HG03575 (cell line): Measurements from ENCODE around the gene SECTM1.

Source experiments
- ATAC-seq: cut with Tn5 transposase; IDR thresholded peaks from one replicate; pipeline ENCODE4 v1.9.1; 2021; ENCODE audit not compliant: unreplicated experiment, insufficient number of reproducible peaks, low FRiP score; ENCODE audit errors: extremely low read depth

The SECTM1 gene

DNA sequence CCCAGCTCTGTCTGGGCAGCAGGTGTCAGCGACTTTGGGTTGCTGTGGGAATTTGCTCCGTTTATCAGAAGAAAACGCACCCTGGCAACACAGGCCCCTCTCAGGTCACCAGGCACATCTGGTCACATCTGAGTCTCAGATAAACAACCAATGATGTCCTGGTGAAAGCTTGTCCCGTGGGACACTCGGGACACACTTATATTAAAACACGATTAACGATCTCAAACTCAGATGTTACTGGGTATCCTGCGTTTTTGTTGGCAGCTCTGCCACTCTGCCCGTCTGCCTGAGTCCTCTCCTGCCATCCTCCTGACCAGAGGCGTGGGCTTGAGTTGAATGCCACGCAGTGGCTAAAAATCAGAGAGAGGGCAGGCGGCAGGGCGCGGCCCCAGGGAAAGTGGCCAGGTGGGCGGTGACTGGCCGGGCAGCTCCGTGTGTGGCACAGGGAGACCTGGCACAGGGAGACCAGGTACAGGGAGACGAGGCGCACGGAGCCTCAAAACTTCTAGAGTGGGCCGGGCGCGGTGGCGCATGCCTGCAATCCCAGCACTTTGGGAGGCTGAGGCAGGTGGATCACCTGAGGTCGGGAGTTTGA is 2.1 kb downstream of the SECTM1 start:
- ATAC-seq, result no peak

DNA sequence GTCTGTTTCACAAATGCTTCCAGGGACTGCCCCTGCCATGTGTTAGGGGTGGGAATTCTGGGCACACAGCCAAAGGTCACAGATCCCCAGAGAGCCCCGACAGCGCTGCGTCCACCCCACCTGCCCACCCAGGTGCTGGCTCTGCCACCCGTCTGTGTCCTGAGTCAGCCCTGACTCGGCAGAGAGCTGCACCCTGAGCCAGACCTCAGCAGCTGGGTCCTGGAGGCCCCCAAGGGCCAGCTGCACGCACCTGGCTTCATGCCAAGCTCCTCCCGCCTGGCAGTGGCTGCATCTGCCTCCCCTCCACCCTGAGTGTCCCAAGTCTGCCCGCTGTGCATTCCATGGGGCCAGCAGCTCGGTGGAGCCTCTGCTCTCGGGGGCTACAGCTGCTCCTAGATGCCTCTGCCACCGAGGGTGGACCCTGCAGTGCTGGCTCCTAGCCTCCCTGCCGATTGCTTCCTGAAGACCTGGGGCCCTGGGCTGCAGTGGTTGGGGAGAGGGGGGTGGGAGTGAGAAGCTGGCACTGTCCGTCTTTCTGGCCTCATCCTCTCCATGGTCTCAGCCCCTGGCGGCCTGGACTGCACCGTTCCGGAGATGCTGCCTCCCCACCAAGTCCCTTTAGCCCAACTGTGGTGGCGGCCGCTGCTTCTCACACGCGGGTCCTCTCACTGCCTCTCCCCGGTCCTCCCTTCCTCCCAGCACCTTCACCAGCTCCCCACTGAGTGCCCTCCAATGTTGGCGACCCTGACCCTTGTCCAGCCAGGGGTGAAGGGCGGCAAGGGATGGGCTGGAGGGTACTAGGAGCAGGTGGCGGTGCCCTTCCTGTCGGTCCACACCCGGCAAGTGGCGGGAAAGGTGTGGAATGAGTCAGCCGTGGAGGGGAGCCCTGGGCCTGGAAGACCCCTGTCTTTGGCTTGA is 3.0 kb downstream of the SECTM1 start:
- no peak for ATAC-seq

DNA sequence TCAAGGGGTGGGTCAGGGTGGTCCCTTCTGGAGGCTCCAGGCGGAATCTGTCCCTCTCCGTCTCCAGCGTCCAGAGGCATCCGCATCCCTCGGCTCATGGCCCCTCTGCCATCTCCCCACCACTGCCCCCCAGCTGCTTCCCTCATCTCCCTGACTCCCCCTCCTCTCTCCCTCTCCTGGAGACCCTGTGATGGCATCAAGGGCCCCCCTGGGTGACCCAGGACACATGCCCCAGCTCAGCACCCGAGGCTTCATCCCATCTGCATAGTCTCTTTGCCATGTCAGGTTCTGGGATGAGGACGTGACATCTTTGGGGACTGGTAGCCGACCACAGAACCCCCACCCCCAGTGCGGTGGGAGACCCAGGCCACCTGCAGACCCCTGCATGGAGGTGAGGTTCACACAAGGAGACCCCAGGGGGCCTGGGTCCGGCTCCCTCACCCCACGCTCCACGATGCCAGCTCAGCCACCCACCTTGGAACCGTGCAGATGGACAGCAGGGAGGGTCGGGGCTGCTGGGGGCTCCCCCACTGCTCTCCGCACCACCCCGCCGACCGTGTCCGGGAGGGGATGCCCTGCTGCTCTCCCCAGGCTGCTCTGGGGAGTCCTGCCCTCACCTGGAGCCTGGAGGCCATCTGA is 3.8 kb downstream of the SECTM1 start:
- no peak for ATAC-seq

DNA sequence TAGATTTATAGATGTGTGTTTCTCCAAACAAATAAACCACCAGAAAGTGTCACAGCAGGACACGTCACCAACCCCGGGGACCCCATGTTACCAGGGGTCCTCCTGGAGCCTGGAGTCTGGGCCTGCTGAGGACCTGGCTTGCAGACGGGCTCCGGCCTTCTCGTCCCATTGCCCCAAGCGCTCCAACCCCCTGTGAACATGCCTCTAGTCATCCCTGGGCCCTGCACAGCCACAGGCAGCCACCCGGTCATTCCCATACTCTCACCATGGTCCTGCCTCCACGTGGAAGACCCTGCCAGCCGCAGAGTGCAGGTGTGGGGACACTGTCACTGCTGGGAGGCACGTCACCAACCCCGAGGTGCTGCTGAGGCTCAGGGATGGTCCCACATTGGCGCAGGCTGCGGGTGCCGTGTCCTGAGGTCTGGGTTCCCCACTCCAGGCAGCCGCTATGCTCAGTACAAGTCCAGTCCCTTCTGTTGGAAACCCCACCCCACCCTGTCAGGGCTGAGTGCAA is 4.5 kb downstream of the SECTM1 start:
- no peak for ATAC-seq

DNA sequence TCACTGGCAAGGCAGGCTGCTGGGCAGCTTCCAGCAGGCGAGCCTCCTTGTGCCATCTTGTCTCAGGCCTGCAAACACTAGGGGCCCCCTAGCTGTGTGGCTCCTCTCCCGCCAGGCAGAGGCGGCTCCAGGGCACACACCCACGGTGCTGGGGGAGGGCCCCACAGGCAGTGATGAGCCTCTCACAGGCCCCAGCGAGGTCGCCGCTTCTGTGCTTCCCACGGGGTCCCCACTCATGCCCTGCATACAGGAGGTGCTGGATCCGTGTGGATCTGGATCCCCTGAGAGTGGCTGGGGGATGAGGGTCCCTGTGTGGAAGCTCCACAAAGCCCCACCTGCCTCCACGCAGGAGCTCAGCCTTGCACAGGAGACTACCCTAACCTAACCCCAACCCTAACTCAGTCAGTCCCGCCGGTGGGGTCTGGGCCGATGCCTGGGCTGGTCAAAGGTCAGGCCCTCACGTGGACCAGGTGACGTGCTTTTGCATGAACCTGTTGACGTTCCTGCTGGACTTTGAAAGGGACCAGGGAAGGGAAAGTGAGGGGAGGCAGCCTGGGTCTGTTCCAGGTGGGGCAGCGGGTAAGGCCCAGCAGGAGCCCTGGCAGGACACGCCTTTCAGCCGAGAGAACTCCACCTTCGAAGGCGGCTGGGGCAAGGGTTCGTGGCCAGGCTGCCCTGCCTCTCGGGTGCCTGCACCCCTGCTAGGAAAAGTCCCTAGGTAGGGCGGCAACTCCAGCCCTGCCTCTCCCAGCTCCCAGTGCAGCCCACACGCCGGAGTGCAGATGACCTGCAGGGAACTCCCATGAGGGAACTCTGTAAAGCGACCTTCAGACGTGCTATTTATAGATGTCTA is 5.2 kb downstream of the SECTM1 start:
- no peak for ATAC-seq

DNA sequence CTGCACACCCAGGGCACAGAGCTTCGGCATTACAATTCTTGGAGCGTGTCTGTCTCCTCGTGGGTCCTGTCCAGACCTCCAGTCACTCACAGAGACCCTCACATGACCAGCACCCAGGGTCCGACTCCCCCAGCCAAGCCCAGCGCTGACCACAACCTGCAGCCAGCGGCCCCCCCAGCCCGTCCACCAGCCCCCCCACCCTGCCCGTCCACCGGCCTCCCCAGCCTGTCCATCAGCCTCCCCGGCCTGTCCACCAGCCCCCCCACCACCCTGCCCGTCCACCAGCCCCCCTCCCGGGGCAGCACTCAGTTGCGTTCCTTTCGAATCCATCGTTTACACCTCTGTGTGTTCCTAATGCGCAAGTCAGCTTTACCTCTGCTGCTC is 5.8 kb downstream of the SECTM1 start:
- no peak for ATAC-seq

DNA sequence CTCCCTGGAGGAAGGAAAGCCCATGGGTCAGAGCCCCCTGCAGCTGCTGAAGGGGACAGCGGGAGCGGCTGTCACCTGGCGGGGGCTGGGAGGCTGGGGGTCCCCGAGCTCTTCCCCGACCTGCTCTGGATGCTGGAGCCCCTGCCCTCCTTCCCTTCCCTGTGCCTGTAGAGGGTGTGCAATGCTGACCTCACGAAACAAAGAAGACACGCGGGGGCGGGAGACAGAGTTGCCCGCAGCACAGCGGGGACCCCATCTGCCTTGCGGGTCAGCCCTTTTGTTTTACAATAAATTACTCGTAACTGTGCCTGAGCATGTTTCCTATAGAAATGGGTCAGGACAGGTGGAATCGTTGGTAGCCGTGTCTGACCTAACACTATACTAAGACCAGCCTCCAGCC is 6.3 kb downstream of the SECTM1 start:
- no peak for ATAC-seq

DNA sequence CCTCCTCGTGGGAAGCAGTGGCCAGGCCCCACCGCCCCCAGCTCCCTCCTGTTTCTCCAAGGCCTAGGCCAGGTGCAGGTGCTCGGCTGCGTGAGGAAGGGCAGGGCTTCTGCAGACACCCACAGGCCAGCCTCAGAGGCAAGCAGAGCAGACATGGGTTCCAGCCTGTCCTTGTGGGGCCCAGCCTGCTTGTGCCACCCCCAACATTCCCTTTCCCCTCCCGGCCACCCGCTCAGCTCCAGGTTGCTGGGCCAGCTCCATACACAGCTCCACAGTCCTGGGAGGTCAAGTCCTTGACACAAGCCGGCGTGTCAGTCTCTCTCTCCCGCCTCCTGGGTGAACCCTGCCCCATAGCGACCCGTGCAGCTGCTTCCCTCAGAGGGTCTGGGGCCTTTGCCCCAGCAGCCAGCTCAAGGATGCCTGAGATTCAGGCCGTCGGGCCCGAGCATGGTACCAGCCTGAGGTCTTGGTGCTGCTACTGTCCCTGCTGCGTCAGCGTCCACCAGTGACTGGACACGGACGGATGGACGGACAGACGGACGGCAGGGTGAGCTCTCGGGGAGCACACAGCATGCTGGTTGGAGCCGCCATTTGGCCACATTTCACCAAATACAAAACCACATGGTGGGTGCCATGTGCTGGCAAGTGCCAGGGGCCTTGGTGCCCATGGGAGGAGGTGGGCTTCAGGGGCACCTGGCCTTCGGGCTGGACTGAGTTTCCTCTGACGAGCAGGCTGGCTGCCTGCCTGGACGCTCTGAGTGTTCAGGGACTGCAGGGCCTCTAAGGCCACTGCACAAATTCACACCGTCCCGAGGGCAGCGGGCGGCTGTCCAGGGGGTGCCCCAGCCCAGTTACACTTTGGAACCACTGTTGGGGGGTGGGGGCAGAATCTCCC is 8.0 kb downstream of the SECTM1 start:
- no peak for ATAC-seq

DNA sequence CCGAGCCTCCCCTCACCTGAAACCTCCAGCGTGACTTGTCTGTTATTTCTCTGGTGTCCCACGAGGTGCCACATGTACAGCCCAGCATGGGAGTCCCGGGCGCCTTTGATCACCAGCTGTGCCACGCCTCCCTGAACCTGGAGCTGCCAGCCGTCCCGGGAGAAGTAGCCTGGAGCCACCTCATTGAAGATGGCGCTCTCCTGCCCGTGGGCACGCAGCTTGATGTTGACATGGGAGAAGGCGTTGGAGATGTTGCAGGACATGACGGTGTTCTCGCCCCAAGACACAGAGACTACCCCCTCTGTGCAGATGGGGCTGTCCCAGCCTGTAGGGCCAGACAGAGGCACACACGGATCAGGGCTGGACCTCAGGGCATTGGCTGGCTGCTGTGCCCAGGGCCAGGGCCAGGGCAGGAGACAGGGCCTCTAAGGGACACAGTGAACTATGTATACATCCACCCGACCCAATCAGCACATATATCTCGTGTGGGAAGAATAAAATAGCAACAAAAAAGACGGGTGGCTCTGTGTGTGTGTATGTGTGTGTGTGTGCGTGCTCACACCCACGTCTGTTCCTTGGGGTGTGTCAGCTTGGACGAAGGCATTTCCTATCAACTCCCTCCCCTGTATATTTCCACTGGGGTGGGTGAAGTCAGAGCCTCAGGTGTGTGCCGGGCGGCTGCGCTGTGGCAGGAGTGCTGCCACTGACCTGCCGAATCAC is 8.8 kb downstream of the SECTM1 start:
- no peak for ATAC-seq

DNA sequence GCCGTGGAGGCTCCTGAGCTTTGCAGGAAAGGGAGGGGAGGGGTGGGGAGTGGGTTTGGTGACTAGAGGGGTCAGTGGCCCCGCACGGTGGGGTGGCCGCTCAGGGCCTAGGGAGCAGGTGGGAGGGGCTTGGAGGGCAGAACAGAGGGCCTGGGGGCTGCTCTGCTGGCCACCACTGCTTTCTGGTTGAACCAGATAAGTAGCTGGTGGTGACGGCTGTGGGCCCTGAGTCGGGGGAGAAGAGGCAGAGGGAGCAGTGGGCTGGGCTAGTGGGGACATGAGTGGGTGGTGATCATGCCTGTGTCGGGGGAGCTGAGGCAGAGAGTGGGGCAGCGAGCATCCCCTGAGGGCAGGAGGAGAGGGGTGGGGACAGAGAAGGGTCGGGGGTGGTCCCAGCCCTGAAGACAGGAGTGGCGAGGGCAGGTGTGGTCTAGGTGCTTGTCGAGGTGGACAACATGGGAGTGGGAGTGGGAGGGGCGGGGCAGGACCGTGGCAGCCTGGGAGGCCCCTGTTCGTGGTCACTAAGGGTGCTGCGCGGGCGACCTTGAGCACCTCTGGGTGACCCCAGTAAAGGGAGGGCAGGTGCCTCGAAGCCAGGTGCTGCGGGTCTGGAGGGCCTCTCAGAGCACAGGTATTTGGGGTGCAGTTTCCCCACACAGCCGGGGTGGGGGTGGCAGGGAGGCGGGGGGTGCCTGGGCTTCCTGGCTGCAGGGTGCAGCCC is 9.9 kb downstream of the SECTM1 start:
- no peak for ATAC-seq

DNA sequence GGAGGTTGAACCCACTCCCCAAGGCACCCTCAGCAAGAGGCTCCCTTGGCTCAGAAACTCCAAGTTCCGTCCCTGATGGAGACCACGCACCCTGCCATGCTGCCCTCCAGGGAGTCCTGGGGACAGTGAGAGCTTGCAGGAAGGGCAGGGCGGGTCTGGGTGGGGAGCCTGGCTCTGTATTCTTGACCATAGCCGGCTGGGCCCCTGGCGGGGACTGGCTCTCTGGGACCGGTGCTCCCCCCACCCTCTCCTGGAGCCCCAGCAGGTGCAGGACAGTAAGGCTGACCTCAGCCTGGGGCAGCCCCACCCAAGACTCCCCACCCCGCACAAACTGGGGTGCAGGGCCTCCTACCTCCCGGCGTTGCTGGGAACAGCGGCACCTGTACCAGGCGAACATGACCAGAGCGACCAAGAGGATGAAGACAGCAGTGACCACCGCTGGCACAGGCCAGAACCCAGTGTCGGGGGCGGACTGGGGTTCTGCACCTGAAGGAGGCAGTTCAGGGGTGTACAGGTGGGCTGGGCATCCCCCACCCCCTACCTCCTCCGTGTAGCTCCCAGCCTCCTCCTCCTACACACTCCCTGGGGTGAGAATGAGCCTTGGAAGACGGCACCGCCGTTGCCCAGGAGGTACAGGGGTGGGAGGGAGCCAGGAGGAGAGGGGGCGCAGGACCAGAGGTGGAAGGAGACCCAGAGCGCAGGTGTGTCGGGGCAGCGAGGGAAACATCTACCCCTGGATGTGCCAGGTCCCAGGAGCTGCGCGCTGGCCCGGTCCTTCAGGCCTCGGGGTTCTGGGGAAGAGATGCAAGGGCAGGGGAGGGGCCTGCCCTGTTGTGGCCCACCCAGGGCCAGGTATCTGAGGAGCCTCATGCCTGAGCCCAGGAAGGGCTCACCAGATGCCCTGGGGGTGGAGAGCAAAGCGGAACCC is 10.8 kb downstream of the SECTM1 start:
- no peak for ATAC-seq

DNA sequence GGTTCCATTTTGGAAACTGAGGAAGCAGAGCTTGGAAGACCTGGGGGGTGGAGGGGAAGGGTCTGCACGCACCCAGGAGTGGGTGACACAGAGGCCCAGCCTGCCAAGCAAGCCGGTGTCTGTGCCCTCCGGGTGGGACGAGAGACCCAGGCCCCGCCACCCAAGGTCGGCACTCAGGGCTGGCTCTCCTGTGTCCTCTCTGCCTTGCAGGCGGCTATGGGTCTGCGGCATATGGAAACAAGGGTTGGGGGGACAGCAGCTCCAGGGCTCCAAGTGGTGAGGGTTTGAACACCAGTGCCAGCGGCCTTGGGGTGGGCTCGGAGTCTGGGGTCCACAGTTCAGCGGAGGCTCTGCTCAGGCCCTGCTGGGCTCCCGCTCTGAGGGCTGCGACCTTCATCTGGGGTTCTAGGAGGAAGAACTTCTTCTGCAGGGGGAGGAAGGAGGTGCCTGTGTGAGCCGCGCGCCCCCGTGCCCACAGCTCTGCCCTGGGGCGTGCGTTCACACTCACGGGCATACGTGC is 11.6 kb downstream of the SECTM1 start:
- no peak for ATAC-seq

DNA sequence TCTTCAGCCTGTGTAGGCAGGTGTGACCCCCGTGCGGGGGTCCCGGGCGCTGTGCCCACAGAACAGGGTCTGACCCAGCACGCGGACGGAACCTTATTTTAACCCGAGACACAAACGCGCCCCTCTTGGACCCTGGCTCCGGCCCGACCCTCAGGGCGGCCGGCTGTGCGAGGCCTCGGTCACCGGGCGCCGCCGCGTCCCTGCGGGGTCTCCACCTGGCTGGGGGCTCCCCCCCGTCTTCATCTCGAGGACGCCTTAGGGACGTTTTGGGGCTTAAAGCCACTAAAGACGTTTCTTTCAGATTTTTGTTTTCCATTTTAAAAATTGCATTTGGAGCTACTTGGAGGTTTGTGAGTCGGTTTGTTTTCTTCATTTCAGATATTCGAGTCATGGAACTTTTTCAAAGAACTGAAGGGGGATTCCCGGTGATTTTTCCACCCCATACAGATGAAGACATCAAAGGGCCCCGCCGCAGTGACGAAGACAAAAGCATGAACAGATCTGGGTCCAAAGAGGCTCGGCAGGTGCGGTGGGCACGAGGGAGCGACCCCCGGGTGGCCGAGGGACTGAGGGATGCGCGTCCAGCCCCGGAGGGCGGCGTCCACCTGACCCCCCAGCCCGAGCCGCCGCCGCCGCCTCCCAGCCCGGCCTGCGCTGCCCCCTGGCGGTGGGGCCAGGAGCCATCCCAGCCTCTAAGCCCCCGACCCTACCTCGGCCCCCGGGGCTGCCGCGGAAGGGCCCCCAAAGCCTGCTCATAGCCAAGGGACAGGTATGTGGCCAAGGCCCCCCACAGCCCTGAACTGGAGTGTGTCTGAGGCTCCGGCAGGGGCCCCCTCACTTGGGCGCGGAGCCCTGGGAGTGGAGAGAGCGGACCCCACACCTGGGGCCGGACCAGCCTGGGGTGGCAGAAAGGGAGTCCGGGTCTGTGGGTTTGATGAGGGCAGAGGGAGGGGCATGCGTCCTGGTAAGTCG is 12.3 kb downstream of the SECTM1 start:
- ATAC-seq, result no peak

DNA sequence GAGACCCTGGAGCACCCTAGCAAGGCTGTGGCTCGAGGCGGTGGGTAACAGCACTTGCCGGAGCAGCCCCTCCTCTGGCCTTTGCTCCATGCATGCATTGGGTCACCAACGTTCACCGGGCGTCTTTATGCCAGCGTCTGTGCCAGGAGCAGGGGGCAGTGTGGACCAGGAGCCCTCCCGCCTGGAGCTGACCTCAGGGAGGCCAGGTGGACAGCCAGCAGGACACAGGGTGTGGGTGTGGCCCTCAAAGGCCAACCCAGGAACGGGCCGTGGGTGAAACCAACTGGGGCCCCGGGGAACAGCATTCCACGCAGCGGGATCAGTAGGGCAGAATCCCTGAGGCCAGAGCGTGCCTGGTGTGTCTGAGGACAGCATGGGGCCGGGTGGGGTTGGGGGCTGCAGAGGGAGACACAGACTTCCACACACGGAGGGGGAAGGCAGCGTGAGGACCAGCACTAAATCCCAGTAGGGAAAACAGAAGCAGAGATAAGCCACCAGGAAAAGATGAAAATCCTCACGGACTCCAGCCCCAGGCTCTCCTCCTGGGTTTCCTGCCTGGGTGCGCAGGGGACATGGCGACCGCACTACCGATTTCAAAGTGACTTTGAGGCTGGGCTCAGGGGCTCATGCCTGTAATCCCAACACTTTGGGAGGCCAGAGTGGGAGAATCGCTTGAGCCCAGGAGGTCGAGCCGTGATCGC is 13.3 kb downstream of the SECTM1 start:
- no peak for ATAC-seq
